Measurements from ENCODE around the gene PDXP. TPM values are rescaled to one million over a fixed set of nuclear protein-coding genes. Genes with fewer than 3 reads are reported as not detected.

Gene PDXP
- total RNA-seq, 1 donor from 2014 or later, result 22.4 TPM

- no peak for DNase-seq (ENCODE audit: low read depth)
- no peak overlapping the region for H2AFZ ChIP-seq (ENCODE audit: low read depth, low read length)
- no peaks in the 10 kb centered on the region for H3K27me3 ChIP-seq (ENCODE audit: insufficient read depth, low read length)
- H3K79me2 ChIP-seq (ENCODE audit: insufficient read depth, low read length), result no peaks in the 10 kb centered on the region
- no peak overlapping the region for H3K27ac ChIP-seq (ENCODE audit: low read depth, low read length)
- no peak for TF ChIP-seq EZH2 (IDR thresholded peaks at IDR 0.05; ENCODE audit: insufficient read depth, low read length)
- TF ChIP-seq, protein P1, sequence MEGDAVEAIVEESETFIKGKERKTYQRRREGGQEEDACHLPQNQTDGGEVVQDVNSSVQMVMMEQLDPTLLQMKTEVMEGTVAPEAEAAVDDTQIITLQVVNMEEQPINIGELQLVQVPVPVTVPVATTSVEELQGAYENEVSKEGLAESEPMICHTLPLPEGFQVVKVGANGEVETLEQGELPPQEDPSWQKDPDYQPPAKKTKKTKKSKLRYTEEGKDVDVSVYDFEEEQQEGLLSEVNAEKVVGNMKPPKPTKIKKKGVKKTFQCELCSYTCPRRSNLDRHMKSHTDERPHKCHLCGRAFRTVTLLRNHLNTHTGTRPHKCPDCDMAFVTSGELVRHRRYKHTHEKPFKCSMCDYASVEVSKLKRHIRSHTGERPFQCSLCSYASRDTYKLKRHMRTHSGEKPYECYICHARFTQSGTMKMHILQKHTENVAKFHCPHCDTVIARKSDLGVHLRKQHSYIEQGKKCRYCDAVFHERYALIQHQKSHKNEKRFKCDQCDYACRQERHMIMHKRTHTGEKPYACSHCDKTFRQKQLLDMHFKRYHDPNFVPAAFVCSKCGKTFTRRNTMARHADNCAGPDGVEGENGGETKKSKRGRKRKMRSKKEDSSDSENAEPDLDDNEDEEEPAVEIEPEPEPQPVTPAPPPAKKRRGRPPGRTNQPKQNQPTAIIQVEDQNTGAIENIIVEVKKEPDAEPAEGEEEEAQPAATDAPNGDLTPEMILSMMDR (IDR thresholded peaks at IDR 0.05; ENCODE audit: insufficient read depth, low read depth, low read length), result no peak
- no peaks in the 10 kb centered on the region for H4K20me1 ChIP-seq (ENCODE audit: insufficient read depth, low read length)
- no peak overlapping the region for H3K4me2 ChIP-seq (ENCODE audit: low read length)
- H3K9me3 ChIP-seq (ENCODE audit: insufficient read depth, low read depth, low read length), result no peaks in the 10 kb centered on the region
- no peaks in the 10 kb centered on the region for H3K36me3 ChIP-seq (ENCODE audit: insufficient read depth, low read length)
- Mint-ChIP-seq H3K9me3 (ENCODE audit: unreplicated experiment) (no peaks in the 10 kb centered on the region), H3K4me3 (ENCODE audit: unreplicated experiment) (no peak overlapping the region), H3K27me3 (ENCODE audit: low read depth, unreplicated experiment) (no peaks in the 10 kb centered on the region), H3K27ac (ENCODE audit: unreplicated experiment) (no peak overlapping the region), H3K4me1 (ENCODE audit: low read depth, unreplicated experiment) (peaks cover 26% of the 10 kb centered on the region), H3K36me3 (ENCODE audit: low read depth, unreplicated experiment) (peaks cover 6% of the 10 kb centered on the region)
- H3K4me1 ChIP-seq (ENCODE audit: insufficient read depth, low read length), result peaks cover 32% of the 10 kb centered on the region
- H3K9ac ChIP-seq (ENCODE audit: low read length), result no peak overlapping the region
- FAIRE-seq, result no peak
- H3K4me3 ChIP-seq (ENCODE audit: insufficient read depth, low read depth, low read length), result no peak overlapping the region
Measured at GRCh38 chr22:37631448-37632173, 26.9 kb upstream of the PDXP start.

DNA sequence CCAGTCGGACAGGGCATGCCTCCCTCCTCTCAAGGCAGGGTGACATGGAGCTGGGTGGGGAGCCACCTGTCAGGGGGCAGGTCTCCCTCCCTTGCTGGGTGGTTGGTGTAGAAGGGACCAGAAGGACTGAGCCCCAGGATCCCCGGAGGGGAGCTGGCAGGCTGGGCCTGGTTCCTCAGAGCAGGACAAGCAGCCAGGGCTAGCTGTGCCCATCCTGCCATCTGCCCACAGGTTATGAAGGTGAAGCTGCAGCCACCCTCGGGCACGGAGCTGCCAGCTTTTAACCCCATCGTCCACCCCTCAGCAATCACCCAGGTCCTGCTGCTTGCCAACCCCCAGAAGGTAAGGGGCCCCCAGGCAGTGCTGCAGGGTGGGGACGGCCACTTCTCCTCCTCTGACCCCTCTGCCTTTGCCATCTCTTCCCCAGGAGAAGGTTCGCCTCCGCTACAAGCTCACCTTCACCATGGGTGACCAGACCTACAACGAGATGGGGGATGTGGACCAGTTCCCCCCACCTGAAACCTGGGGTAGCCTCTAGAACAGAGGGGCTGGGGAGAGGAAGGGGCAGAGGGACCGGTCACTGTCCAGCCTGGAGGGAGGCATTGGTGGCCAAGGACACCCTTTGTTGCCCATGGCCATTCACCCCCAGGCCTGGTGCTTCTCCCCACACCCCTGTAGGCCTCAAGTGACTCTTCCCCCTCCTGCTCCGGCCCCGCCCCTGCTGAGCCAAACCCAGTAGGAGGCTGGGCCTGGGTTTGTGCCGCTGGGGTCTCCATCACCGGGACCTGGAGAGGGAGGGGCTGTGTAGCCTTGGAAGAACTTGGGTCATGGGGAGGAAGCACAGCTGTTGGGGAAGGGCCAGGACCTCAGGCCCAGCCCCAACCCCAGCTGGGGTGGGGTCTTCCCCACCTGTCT is 26.1 kb upstream of the PDXP start:
- Histone ChIP-seq H3K27ac (ENCODE audit: low read depth, low read length) (no peak overlapping the region), H3K9ac (ENCODE audit: low read length) (no peak overlapping the region)
- no peak for FAIRE-seq

More for the DNA sequence above, 26.1 kb upstream of the PDXP start:
- Mint-ChIP-seq H3K36me3 (ENCODE audit: low read depth, unreplicated experiment) (peaks cover 6% of the 10 kb centered on the region), H3K27ac (ENCODE audit: unreplicated experiment) (no peak overlapping the region), H3K4me3 (ENCODE audit: unreplicated experiment) (no peak overlapping the region), H3K4me1 (ENCODE audit: low read depth, unreplicated experiment) (peaks cover 25% of the 10 kb centered on the region), H3K9me3 (ENCODE audit: unreplicated experiment) (no peaks in the 10 kb centered on the region), H3K27me3 (ENCODE audit: low read depth, unreplicated experiment) (no peaks in the 10 kb centered on the region)
- peaks cover 40% of the 10 kb centered on the region for H3K4me1 ChIP-seq (ENCODE audit: insufficient read depth, low read length)
- no peak overlapping the region for H2AFZ ChIP-seq (ENCODE audit: low read depth, low read length)
- no peak for DNase-seq (ENCODE audit: low read depth)
- no peaks in the 10 kb centered on the region for H3K79me2 ChIP-seq (ENCODE audit: insufficient read depth, low read length)
- H3K36me3 ChIP-seq (ENCODE audit: insufficient read depth, low read length), result no peaks in the 10 kb centered on the region
- H4K20me1 ChIP-seq (ENCODE audit: insufficient read depth, low read length), result no peaks in the 10 kb centered on the region
- no peaks in the 10 kb centered on the region for H3K27me3 ChIP-seq (ENCODE audit: insufficient read depth, low read length)
- no peak overlapping the region for H3K4me3 ChIP-seq (ENCODE audit: insufficient read depth, low read depth, low read length)
- H3K9me3 ChIP-seq (ENCODE audit: insufficient read depth, low read depth, low read length), result no peaks in the 10 kb centered on the region
- no peak for TF ChIP-seq EZH2 (IDR thresholded peaks at IDR 0.05; ENCODE audit: insufficient read depth, low read length)
- TF ChIP-seq, protein P1 (IDR thresholded peaks at IDR 0.05; ENCODE audit: insufficient read depth, low read depth, low read length), result no peak
- peak overlapping the region; percentile 79 for H3K4me2 ChIP-seq (ENCODE audit: low read length)
